T follicular helper cell (primary cell): ENCODE data around the gene CPNE4.

ENCODE experiments used
- DNase-seq: peaks from one replicate; pipeline ENCODE4 v3.0.0-alpha.2; 2020; ENCODE audit warnings: low read depth

Gene CPNE4

GRCh38 chr3:131796558-131797198, 238.1 kb downstream of the CPNE4 start:
- no peak for DNase-seq

- DNase-seq, result no peak
These were observed 238.7 kb downstream of the CPNE4 start for GRCh38 chr3:131796111-131796510.

- DNase-seq, result no peak
These were observed 239.3 kb downstream of the CPNE4 start for GRCh38 chr3:131795390-131796090.

- DNase-seq, result peak; percentile 1
These were observed 239.9 kb downstream of the CPNE4 start for GRCh38 chr3:131794766-131795388.

- DNase-seq, result no peak
These were observed 240.9 kb downstream of the CPNE4 start for GRCh38 chr3:131793870-131794269.

GRCh38 chr3:131789188-131789587, 245.6 kb downstream of the CPNE4 start:
- DNase-seq, result no peak

- no peak for DNase-seq
These were observed 248.4 kb downstream of the CPNE4 start for GRCh38 chr3:131786386-131786785.

- no peak for DNase-seq
These were observed 252.1 kb downstream of the CPNE4 start for GRCh38 chr3:131782751-131783150.

- DNase-seq, result no peak
These were observed 256.3 kb downstream of the CPNE4 start for GRCh38 chr3:131778526-131778925.

- no peak for DNase-seq
These were observed 259.2 kb downstream of the CPNE4 start for GRCh38 chr3:131775650-131776049.

GRCh38 chr3:131772269-131773026, 262.4 kb downstream of the CPNE4 start:
- DNase-seq, result no peak

GRCh38 chr3:131762981-131763564, 271.7 kb downstream of the CPNE4 start:
- no peak for DNase-seq

- DNase-seq, result no peak
These were observed 278.4 kb downstream of the CPNE4 start for GRCh38 chr3:131756405-131756804.

- no peak for DNase-seq
These were observed 279.4 kb downstream of the CPNE4 start for GRCh38 chr3:131755380-131755779.

GRCh38 chr3:131750256-131750655, 284.6 kb downstream of the CPNE4 start:
- no peak for DNase-seq

GRCh38 chr3:131749826-131750225, 285.0 kb downstream of the CPNE4 start:
- DNase-seq, result no peak

- no peak for DNase-seq
These were observed 287.3 kb downstream of the CPNE4 start for GRCh38 chr3:131747466-131747865.

GRCh38 chr3:131744765-131745164, 290.0 kb downstream of the CPNE4 start:
- no peak for DNase-seq

GRCh38 chr3:131743126-131743525, 291.7 kb downstream of the CPNE4 start:
- DNase-seq, result no peak

GRCh38 chr3:131739211-131739610, 295.6 kb downstream of the CPNE4 start:
- DNase-seq, result no peak

GRCh38 chr3:131738095-131738494, 296.7 kb downstream of the CPNE4 start:
- DNase-seq, result no peak

- no peak for DNase-seq
These were observed 299.3 kb downstream of the CPNE4 start for GRCh38 chr3:131735544-131735943.
